K562 (cell line): ENCODE measurements around the gene MICAL1. TPM values are rescaled to one million over a fixed set of nuclear protein-coding genes. Genes with fewer than 3 reads are reported as not detected.

Source experiments
- ATAC-seq: fragments of 200-7000 bp; cut with Tn5 transposase; 3 replicates; pipeline ENCODE4 v1.9.1; 2020; ENCODE audit warnings: moderate library complexity
- BruUV-seq: library from RNA; stranded (reverse); fragments of 400-500 nt; replicated peaks from 2 replicates; lab custom pipeline; 2021; lab: Mats Ljungman, UMichigan
- CTCF ChIA-PET: fragments of 300-600 bp; formaldehyde crosslinking; extraction: SDS; loops from one replicate; lab custom pipeline; 2021; ENCODE audit warnings: low intra/inter-chr PET ratio; lab: Yijun Ruan, JAX
- POLR2A ChIA-PET: fragments of 300-600, 350-650 bp; sonication (Branson Sonifier 250); formaldehyde crosslinking; extraction: SDS; loops from one replicate; lab custom pipeline; 2021; ENCODE audit warnings: antibody characterized with exemption, inconsistent platforms; lab: Yijun Ruan, JAX
- DNase-seq, 4 experiments: peaks; one replicate each; pipeline versions ENCODE4 v3.0.0 to v3.0.0-alpha.2; 2011 to 2018; ENCODE audit warnings: low spot score in 3 of 4, mixed read lengths in 3 of 4; ENCODE audit errors: extremely low read depth in 1 of 4
- FAIRE-seq: peaks from 2 replicates; lab custom pipeline; 2011; peaks lifted over from hg19 to GRCh38; lab: Jason Lieb, UNC
- H2AFZ ChIP-seq: 2 replicates; pipeline ENCODE4 v1.6.0; 2011; ENCODE audit warnings: low read depth, low read length, control low read depth, inconsistent platforms
- H3K27ac ChIP-seq: fragments of 200-600 bp; 3 replicates; pipeline ENCODE4 v1.8.0; 2011; ENCODE audit warnings: low read depth, mild to moderate bottlenecking, control low read depth, inconsistent platforms, low read length, moderate library complexity, mixed read lengths; ENCODE audit errors: extremely low read depth
- H3K27me3 ChIP-seq, 2 experiments: fragments of 300-600 bp in 1 of 2; 2 replicates in 1 of 2; 3 replicates in 1 of 2; pipeline versions ENCODE4 v1.6.0 to v1.8.0; 2011; ENCODE audit warnings: inconsistent platforms in 2 of 2, low read length in 2 of 2, mild to moderate bottlenecking in 1 of 2, mixed read lengths in 1 of 2, moderate library complexity in 1 of 2; ENCODE audit not compliant: control insufficient read depth in 2 of 2, insufficient read depth in 2 of 2
- H3K36me3 ChIP-seq: fragments of 300-600 bp; 3 replicates; pipeline ENCODE4 v1.8.0; 2011; ENCODE audit warnings: mild to moderate bottlenecking, low read length, inconsistent platforms; ENCODE audit not compliant: control insufficient read depth, insufficient read depth
- H3K4me1 ChIP-seq, 2 experiments: fragments of 200-600 bp in 1 of 2; replicated peaks in 1 of 2; 2 replicates in 1 of 2; 3 replicates in 1 of 2; pipeline versions ENCODE4 v1.5.1 to v1.8.0; 2011; ENCODE audit warnings: inconsistent platforms in 2 of 2, low read length in 2 of 2, mild to moderate bottlenecking in 1 of 2, mixed read lengths in 1 of 2, moderate library complexity in 1 of 2; ENCODE audit not compliant: control insufficient read depth in 2 of 2, insufficient read depth in 2 of 2
- H3K4me2 ChIP-seq: 2 replicates; pipeline ENCODE4 v1.6.1; 2011; ENCODE audit warnings: low read length, control low read depth, inconsistent platforms, mixed read lengths; ENCODE audit not compliant: insufficient read depth
- H3K4me3 ChIP-seq: fragments of 200-600 bp; sonication (generic), shearing (Covaris generic); 2 replicates; pipeline ENCODE4 v1.5.1; 2016; ENCODE audit warnings: control low read depth, inconsistent platforms
- H3K79me2 ChIP-seq: fragments of 200-600 bp; 3 replicates; pipeline ENCODE4 v1.8.0; 2011; ENCODE audit warnings: low read length, inconsistent platforms; ENCODE audit not compliant: control insufficient read depth, insufficient read depth
- H3K9ac ChIP-seq, 2 experiments: 2 replicates each; pipeline versions ENCODE4 v1.6.0 to v1.6.1; 2011; ENCODE audit warnings: low read depth in 2 of 2, low read length in 2 of 2, control low read depth in 1 of 2, inconsistent platforms in 1 of 2, mild to moderate bottlenecking in 1 of 2, mixed read lengths in 1 of 2; ENCODE audit not compliant: insufficient read depth in 1 of 2
- H3K9me1 ChIP-seq: one replicate; pipeline ENCODE4 v1.6.0; 2011; ENCODE audit warnings: inconsistent platforms, mild to moderate bottlenecking, low read length, moderate library complexity; ENCODE audit not compliant: control insufficient read depth, insufficient read depth
- H3K9me3 ChIP-seq: replicated peaks from 2 replicates; pipeline ENCODE4 v1.5.1; 2011; ENCODE audit warnings: low read depth, low read length, inconsistent platforms; ENCODE audit not compliant: control insufficient read depth, insufficient read depth
- H4K20me1 ChIP-seq: replicated peaks from 2 replicates; pipeline ENCODE4 v1.6.1; 2011; ENCODE audit warnings: low read length, inconsistent platforms, mixed read lengths; ENCODE audit not compliant: control insufficient read depth, insufficient read depth
- NFIC ChIP-seq: fragments of 450-650 bp; IDR thresholded peaks from 2 replicates; pipeline ENCODE4 v1.6.1; 2017; ENCODE audit warnings: mild to moderate bottlenecking, inconsistent platforms
- NFIX ChIP-seq: fragments of 250-450 bp; sonication (Bioruptor Pico); IDR thresholded peaks from 2 replicates; pipeline ENCODE4 v1.4.0; 2020; ENCODE audit warnings: low read depth, mild to moderate bottlenecking, moderate library complexity
- ZNF253 ChIP-seq: fragments of 250-450 bp; sonication (Bioruptor Pico); conservative IDR thresholded peaks from 2 replicates; pipeline ENCODE4 v1.6.1; 2021; ENCODE audit warnings: mild to moderate bottlenecking
- ZNF316 ChIP-seq: fragments of 450-650 bp; IDR thresholded peaks from 2 replicates; pipeline ENCODE4 v1.6.1; 2016
- WGBS: fragments of 100-300 bp; shearing (Covaris generic); methylation state at CpG from one replicate; pipeline ENCODE4 v1.1.6; 2016; ENCODE audit warnings: low coverage, mixed read lengths; ENCODE audit not compliant: insufficient coverage; ENCODE audit errors: missing lambda C conversion rate; 5-methylcytosine and 5-hydroxymethylcytosine counted together
- in situ Hi-C: fragments of 300-500 bp; cut with MboI; formaldehyde crosslinking; loops from 4 replicates; pipeline ENCODE4 v1.15.0; 2018; ENCODE audit warnings: inconsistent platforms, mixed read lengths
- intact Hi-C: fragments of 100-400 bp; cut with micrococcal nuclease; formaldehyde crosslinking; loops from 2 replicates; pipeline ENCODE4 v1.14.2; 2022
- polyA plus RNA-seq, 8 experiments: library from polyadenylated mRNA; depleted of rRNA in 4 of 8; stranded (reverse) in 5 of 8; unstranded in 3 of 8; fragments of >200 nt; fragmentation: Nextera tagmentation in 2 of 8; fragmentation: Illumina TruSeq in 1 of 8; extraction: Ambion mirVana in 2 of 8; extraction: Trizol in 1 of 8; gene quantifications; 2 replicates each; pipeline versions ENCODE4 v1.2.1 to v1.2.3, GENCODE V29; 2011 to 2014; ENCODE audit warnings: inconsistent platforms in 1 of 8, missing spikeins in 1 of 8
- total RNA-seq, 7 experiments: library from RNA; depleted of rRNA in 6 of 7; stranded (reverse); fragments of >200 nt in 6 of 7; fragmentation: Illumina TruSeq in 2 of 7; extraction: Trizol in 2 of 7; gene quantifications; 2 replicates each; pipeline versions ENCODE4 v1.2.1 to v1.2.3, GENCODE V29; 2011 to 2021; ENCODE audit warnings: low replicate concordance in 1 of 7

Gene MICAL1
- total and polyA plus RNA-seq, 9 of the 15 experiments (the other 6 are each of a cell fraction or from before 2014, with no cell fraction given): 0.07 to 15.2 (median 7.0) TPM

DNA sequence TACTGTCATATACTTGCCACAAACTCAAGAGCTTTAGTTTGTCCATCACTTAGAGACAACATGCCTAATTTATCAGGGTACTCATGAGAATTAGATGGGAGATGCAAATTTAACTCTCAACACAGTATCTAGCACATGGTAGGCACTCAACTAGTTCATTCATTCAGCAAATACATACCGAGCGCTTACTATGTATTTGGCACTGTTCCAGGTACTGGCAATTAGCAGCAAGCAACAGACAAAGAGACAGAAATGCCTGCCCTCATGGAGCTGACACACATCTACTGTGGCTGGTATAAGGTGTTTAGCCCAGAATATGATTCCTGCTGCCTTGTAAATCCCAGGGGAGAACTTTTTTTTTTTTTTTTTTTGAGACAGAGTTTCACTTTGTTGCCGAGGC is 4.8 kb downstream of the MICAL1 start:
- no peaks in the 10 kb centered on the region for H4K20me1 ChIP-seq
- intact Hi-C loops: no loop called here
- no peak for DNase-seq
- no TSS peak for BruUV-seq
- no peak overlapping the region for H2AFZ ChIP-seq
- FAIRE-seq: no peak
- POLR2A ChIA-PET: interaction anchor here (0.6 to 8.2 kb wide), 5 partner anchors 7 to 531 kb away, joined by 3 to 92 read pairs (median 4); partner anchors contain the start of genes PPIL6, SESN1 and SMPD2
- no peak overlapping the region for H3K9ac ChIP-seq
- peaks cover 10% of the 10 kb centered on the region; the same call in 1 of the 3 replicates for H3K36me3 ChIP-seq
- CTCF ChIA-PET: no interaction called here
- no peak overlapping the region for H3K27ac ChIP-seq
- no peak overlapping the region for H3K4me3 ChIP-seq
- peaks cover 6 to 53% of the 10 kb centered on the region in 2 experiments; a peak in 4 of 5 replicates for H3K4me1 ChIP-seq
- H3K9me1 ChIP-seq: no peaks in the 10 kb centered on the region
- TF ChIP-seq ZNF316 (peak; percentile 23; the same call in 1 of the 2 replicates), ZNF253 (CRISPR knock-in tag) (no peak), NFIX (CRISPR knock-in tag) (peak; percentile 71), NFIC (peak; percentile 95)
- H3K79me2 ChIP-seq: no peaks in the 10 kb centered on the region
- H3K27me3 ChIP-seq: no peaks in the 10 kb centered on the region
- in situ Hi-C loops: no loop called here
- 54% methylated on average over 2 of the region's 3 CpGs for WGBS
- no peak for ATAC-seq
- no peaks in the 10 kb centered on the region for H3K9me3 ChIP-seq
- H3K4me2 ChIP-seq: no peak overlapping the region
